ENCODE measurements around the gene FOXP2.
"Not testable (repeated sequence)": the region's sequence is repeated elsewhere in the genome, so short reads cannot be mapped to it uniquely, and the experiment has no call there.

FOXP2 gene

DNA sequence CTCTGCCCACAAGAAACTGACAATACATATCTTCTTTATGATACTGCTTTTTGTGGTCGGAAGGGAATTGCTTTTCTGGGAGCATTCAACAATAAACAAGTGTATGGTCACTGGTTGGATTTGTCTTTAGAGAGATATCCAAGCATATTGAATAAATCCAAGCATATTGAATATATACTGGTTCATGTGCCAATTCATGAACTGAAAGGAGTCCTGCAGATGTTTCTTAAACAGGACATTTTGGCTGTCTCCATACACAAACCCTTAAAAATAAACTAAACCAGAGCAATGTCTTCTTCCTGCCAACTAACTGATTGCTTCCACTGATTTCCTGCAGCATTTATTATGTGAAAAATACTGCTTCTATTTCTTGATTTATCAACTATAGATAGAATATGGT, 173.9 kb downstream of the FOXP2 start:
- Histone ChIP-seq H3K27ac (ENCODE audit: insufficient read depth in 1 of 2, low read depth in 1 of 2, low read length in 2 of 2, poor library complexity in 1 of 2, severe bottlenecking in 2 of 2) (no peak overlapping the region), H3K27me3 (replicated peaks in 2 of 5; ENCODE audit: control insufficient read depth in 4 of 5, insufficient read depth in 5 of 5, low read length in 4 of 5) (no peaks in the 10 kb centered on the region), H3K36me3 (ENCODE audit: control insufficient read depth in 4 of 4, insufficient read depth in 4 of 4, low read length in 3 of 4) (no peaks in the 10 kb centered on the region), H3K4me3 (ENCODE audit: control insufficient read depth in 1 of 7, extremely low read depth in 1 of 7, insufficient read depth in 4 of 7, low read depth in 2 of 7, low read length in 6 of 7) (no peak overlapping the region), H3K4me1 (ENCODE audit: control extremely low read depth in 1 of 4, control insufficient read depth in 4 of 4, insufficient read depth in 4 of 4, low read length in 3 of 4) (no peaks in the 10 kb centered on the region), H3K9me3 (ENCODE audit: control extremely low read depth in 1 of 5, control insufficient read depth in 4 of 5, insufficient read depth in 2 of 5, low read depth in 1 of 5, low read length in 4 of 5) (no peaks in the 10 kb centered on the region)
- DNase-seq: no peak
- no CpG with 5 or more reads among the region's 1 CpG for WGBS (ENCODE audit: insufficient coverage)
- POLR2A ChIA-PET: no interaction called here
- CTCF ChIA-PET: no interaction called here

DNA sequence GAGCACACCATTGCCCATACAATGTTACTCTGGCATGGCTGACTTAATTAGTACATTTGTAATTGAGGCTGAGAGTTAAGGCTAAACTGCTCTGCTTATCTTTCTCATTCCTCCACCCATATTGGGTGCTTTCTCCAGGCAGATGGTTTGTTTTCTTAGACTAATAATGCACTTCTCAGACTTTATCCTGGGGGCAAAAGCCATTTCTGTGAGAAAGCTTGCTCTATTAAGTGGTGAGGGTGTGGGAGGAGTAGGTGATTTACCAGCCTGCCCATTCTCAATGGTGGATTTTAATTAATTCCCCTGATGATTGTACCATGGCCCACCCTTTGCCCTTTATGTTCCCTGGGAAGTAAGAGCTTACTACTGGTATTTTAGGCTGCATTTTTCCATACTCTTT, 174.8 kb downstream of the FOXP2 start:
- no peak overlapping the region for H3K4me3 ChIP-seq (ENCODE audit: control insufficient read depth in 1 of 7, extremely low read depth in 1 of 7, insufficient read depth in 4 of 7, low read depth in 2 of 7, low read length in 6 of 7)
- H3K27me3 ChIP-seq (replicated peaks in 2 of 5; ENCODE audit: control insufficient read depth in 4 of 5, insufficient read depth in 5 of 5, low read length in 4 of 5): no peaks in the 10 kb centered on the region
- no peaks in the 10 kb centered on the region for H3K4me1 ChIP-seq (ENCODE audit: control extremely low read depth in 1 of 4, control insufficient read depth in 4 of 4, insufficient read depth in 4 of 4, low read length in 3 of 4)
- H3K9me3 ChIP-seq (ENCODE audit: control extremely low read depth in 1 of 5, control insufficient read depth in 4 of 5, insufficient read depth in 2 of 5, low read depth in 1 of 5, low read length in 4 of 5): no peaks in the 10 kb centered on the region
- DNase-seq: no peak
- ChIA-PET POLR2A (no interaction called here), CTCF (no interaction called here)
- H3K36me3 ChIP-seq (ENCODE audit: control insufficient read depth in 4 of 4, insufficient read depth in 4 of 4, low read length in 3 of 4): no peaks in the 10 kb centered on the region
- H3K27ac ChIP-seq (ENCODE audit: insufficient read depth in 1 of 2, low read depth in 1 of 2, low read length in 2 of 2, poor library complexity in 1 of 2, severe bottlenecking in 2 of 2): no peak overlapping the region

DNA sequence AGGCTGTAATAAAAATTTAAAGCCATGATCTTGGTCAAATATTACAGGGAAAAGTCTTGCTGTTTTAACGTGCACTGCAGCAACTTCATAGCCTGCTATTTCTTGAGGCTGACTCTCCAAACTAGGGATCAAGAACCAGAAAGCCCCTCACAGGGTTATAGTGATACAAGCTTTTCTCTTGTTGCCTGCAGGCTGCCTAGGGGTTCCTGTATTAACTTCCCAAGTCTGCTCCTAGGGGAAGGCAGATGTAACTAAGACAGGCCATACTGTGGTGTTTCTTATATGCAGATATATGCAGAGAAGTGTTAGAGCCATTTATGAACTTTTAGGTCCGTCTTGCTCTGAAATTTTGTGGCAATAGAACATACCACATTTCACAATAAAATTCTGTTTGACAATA, 175.7 kb downstream of the FOXP2 start:
- Histone ChIP-seq H3K9me3 (ENCODE audit: control extremely low read depth in 1 of 5, control insufficient read depth in 4 of 5, insufficient read depth in 2 of 5, low read depth in 1 of 5, low read length in 4 of 5) (no peaks in the 10 kb centered on the region), H3K4me1 (ENCODE audit: control extremely low read depth in 1 of 4, control insufficient read depth in 4 of 4, insufficient read depth in 4 of 4, low read length in 3 of 4) (no peaks in the 10 kb centered on the region)

DNA sequence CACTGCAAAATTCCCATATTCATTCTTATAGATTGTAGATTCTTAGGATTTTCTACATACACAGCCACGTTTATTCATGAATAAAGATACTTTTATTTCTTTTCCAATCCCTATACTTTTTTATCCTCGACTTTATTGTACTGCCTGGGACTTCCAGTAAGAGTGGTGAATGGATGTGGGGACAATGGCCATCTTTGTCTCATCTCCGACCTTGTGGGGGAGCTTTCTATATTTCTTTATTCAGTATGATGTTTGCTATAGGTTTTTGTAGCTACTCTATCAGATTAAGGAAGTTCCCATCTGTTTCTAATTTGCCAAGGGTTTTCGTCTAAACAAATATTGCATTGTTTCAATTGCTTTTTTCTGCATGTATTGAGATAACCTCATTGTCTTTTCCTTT, 184.3 kb downstream of the FOXP2 start:
- DNase-seq: no peak
- WGBS (ENCODE audit: insufficient coverage): no CpG with 5 or more reads among the region's 4 CpGs
- Histone ChIP-seq H3K27me3 (replicated peaks in 2 of 5; ENCODE audit: control insufficient read depth in 4 of 5, insufficient read depth in 5 of 5, low read length in 4 of 5) (no peaks in the 10 kb centered on the region), H3K4me1 (ENCODE audit: control extremely low read depth in 1 of 4, control insufficient read depth in 4 of 4, insufficient read depth in 4 of 4, low read length in 3 of 4) (no peaks in the 10 kb centered on the region), H3K27ac (ENCODE audit: insufficient read depth in 1 of 2, low read depth in 1 of 2, low read length in 2 of 2, poor library complexity in 1 of 2, severe bottlenecking in 2 of 2) (no peak overlapping the region), H3K36me3 (ENCODE audit: control insufficient read depth in 4 of 4, insufficient read depth in 4 of 4, low read length in 3 of 4) (no peaks in the 10 kb centered on the region), H3K4me3 (ENCODE audit: control insufficient read depth in 1 of 7, extremely low read depth in 1 of 7, insufficient read depth in 4 of 7, low read depth in 2 of 7, low read length in 6 of 7) (no peak overlapping the region), H3K9me3 (ENCODE audit: control extremely low read depth in 1 of 5, control insufficient read depth in 4 of 5, insufficient read depth in 2 of 5, low read depth in 1 of 5, low read length in 4 of 5) (no peaks in the 10 kb centered on the region)
- ChIA-PET CTCF (no interaction called here), POLR2A (no interaction called here)

More for the DNA sequence above, 175.7 kb downstream of the FOXP2 start:
- Histone ChIP-seq H3K36me3 (ENCODE audit: control insufficient read depth in 4 of 4, insufficient read depth in 4 of 4, low read length in 3 of 4) (no peaks in the 10 kb centered on the region), H3K27me3 (replicated peaks in 2 of 5; ENCODE audit: control insufficient read depth in 4 of 5, insufficient read depth in 5 of 5, low read length in 4 of 5) (no peaks in the 10 kb centered on the region), H3K27ac (ENCODE audit: insufficient read depth in 1 of 2, low read depth in 1 of 2, low read length in 2 of 2, poor library complexity in 1 of 2, severe bottlenecking in 2 of 2) (no peak overlapping the region), H3K4me3 (ENCODE audit: control insufficient read depth in 1 of 7, extremely low read depth in 1 of 7, insufficient read depth in 4 of 7, low read depth in 2 of 7, low read length in 6 of 7) (no peak overlapping the region)
- 89% methylated on average over 1 of the region's 2 CpGs for WGBS (ENCODE audit: insufficient coverage)
- no peak for DNase-seq
- ChIA-PET CTCF (no interaction called here), POLR2A (no interaction called here)

DNA sequence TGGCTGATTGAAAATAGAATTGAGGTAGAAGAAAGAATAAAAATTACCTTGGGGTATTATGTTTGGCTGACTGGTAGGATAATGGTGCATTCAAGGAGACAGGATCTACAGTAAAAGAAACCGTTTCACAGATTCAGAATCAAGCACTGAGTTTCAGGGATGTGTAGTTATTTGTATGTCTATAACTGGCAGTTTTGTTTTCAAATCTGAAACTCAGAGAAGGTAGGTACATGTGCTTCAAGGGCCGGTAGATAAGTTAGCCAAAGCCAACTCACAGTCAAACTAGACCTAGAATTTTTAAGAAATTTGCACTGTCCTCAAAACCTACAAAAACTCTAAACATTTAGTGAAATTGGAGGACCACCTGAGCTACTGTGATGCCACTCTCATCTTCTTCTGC, 191.5 kb downstream of the FOXP2 start:
- H3K27ac ChIP-seq (ENCODE audit: insufficient read depth in 1 of 2, low read depth in 1 of 2, low read length in 2 of 2, poor library complexity in 1 of 2, severe bottlenecking in 2 of 2): no peak overlapping the region
- POLR2A ChIA-PET: no interaction called here
- no peaks in the 10 kb centered on the region for H3K4me1 ChIP-seq (ENCODE audit: control extremely low read depth in 1 of 4, control insufficient read depth in 4 of 4, insufficient read depth in 4 of 4, low read length in 3 of 4)
- CTCF ChIA-PET: no interaction called here
- no peak for DNase-seq
- H3K27me3 ChIP-seq (replicated peaks in 2 of 5; ENCODE audit: control insufficient read depth in 4 of 5, insufficient read depth in 5 of 5, low read length in 4 of 5): no peaks in the 10 kb centered on the region
- no peaks in the 10 kb centered on the region for H3K36me3 ChIP-seq (ENCODE audit: control insufficient read depth in 4 of 4, insufficient read depth in 4 of 4, low read length in 3 of 4)
- WGBS (ENCODE audit: insufficient coverage): 88% methylated on average over 1 of the region's 2 CpGs
- H3K4me3 ChIP-seq (ENCODE audit: control insufficient read depth in 1 of 7, extremely low read depth in 1 of 7, insufficient read depth in 4 of 7, low read depth in 2 of 7, low read length in 6 of 7): no peak overlapping the region
- no peaks in the 10 kb centered on the region for H3K9me3 ChIP-seq (ENCODE audit: control extremely low read depth in 1 of 5, control insufficient read depth in 4 of 5, insufficient read depth in 2 of 5, low read depth in 1 of 5, low read length in 4 of 5)

DNA sequence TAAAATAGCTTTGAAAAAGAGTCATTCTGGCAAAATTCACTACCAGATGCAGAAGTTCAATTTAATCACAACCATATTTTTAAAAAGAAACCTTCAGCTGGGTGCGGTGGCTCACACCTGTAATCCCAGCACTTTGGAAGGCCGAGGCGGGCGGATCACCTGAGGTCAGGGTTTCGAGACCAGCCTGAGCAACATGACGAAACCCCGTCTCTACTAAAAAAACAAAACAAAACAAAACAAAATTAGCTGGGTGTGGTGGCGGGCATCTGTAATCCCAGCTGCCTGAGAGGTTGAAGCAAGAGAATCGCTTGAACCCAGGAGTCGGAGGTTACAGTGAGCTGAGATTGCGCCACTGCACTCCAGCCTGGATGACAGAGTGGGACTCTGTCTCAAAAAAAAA, 194.2 kb downstream of the FOXP2 start:
- H3K4me1 ChIP-seq (ENCODE audit: control extremely low read depth in 1 of 4, control insufficient read depth in 4 of 4, insufficient read depth in 4 of 4, low read length in 3 of 4); CTCF ChIA-PET; H3K27me3 ChIP-seq (replicated peaks in 2 of 5; ENCODE audit: control insufficient read depth in 4 of 5, insufficient read depth in 5 of 5, low read length in 4 of 5); H3K4me3 ChIP-seq (ENCODE audit: control insufficient read depth in 1 of 7, extremely low read depth in 1 of 7, insufficient read depth in 4 of 7, low read depth in 2 of 7, low read length in 6 of 7); H3K36me3 ChIP-seq (ENCODE audit: control insufficient read depth in 4 of 4, insufficient read depth in 4 of 4, low read length in 3 of 4); DNase-seq; H3K9me3 ChIP-seq (ENCODE audit: control extremely low read depth in 1 of 5, control insufficient read depth in 4 of 5, insufficient read depth in 2 of 5, low read depth in 1 of 5, low read length in 4 of 5); H3K27ac ChIP-seq (ENCODE audit: insufficient read depth in 1 of 2, low read depth in 1 of 2, low read length in 2 of 2, poor library complexity in 1 of 2, severe bottlenecking in 2 of 2); POLR2A ChIA-PET: not testable (repeated sequence)
- WGBS (ENCODE audit: insufficient coverage): 100% methylated on average over 2 of the region's 11 CpGs

DNA sequence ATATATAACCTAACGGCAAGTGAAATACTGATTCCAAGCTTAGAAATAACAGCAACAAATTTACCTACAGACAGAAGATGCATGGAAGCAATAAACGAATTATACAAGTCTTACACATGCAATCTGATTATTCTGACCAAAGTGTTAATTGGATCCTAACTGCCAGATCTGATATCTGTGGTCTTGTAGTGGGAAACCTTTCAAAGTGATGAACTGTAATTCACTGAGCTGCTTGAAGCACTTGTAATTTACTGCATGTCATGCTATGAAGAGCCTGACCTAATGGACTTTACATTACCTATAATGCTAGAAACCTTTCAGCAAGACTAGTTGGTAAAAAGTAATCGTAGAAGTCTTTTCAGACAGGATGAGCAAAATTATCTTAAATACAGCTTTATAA, 205.6 kb downstream of the FOXP2 start:
- no peak overlapping the region for H3K4me3 ChIP-seq (ENCODE audit: control insufficient read depth in 1 of 7, extremely low read depth in 1 of 7, insufficient read depth in 4 of 7, low read depth in 2 of 7, low read length in 6 of 7)
- CTCF ChIA-PET: no interaction called here
- no peak overlapping the region for H3K27ac ChIP-seq (ENCODE audit: insufficient read depth in 1 of 2, low read depth in 1 of 2, low read length in 2 of 2, poor library complexity in 1 of 2, severe bottlenecking in 2 of 2)
- no peaks in the 10 kb centered on the region for H3K27me3 ChIP-seq (replicated peaks in 2 of 5; ENCODE audit: control insufficient read depth in 4 of 5, insufficient read depth in 5 of 5, low read length in 4 of 5)
- no peaks in the 10 kb centered on the region for H3K9me3 ChIP-seq (ENCODE audit: control extremely low read depth in 1 of 5, control insufficient read depth in 4 of 5, insufficient read depth in 2 of 5, low read depth in 1 of 5, low read length in 4 of 5)
- DNase-seq: no peak
- POLR2A ChIA-PET: no interaction called here
- no peaks in the 10 kb centered on the region for H3K4me1 ChIP-seq (ENCODE audit: control extremely low read depth in 1 of 4, control insufficient read depth in 4 of 4, insufficient read depth in 4 of 4, low read length in 3 of 4)
- WGBS (ENCODE audit: insufficient coverage): 100% methylated on average over 1 of the region's 3 CpGs
- H3K36me3 ChIP-seq (ENCODE audit: control insufficient read depth in 4 of 4, insufficient read depth in 4 of 4, low read length in 3 of 4): no peaks in the 10 kb centered on the region

DNA sequence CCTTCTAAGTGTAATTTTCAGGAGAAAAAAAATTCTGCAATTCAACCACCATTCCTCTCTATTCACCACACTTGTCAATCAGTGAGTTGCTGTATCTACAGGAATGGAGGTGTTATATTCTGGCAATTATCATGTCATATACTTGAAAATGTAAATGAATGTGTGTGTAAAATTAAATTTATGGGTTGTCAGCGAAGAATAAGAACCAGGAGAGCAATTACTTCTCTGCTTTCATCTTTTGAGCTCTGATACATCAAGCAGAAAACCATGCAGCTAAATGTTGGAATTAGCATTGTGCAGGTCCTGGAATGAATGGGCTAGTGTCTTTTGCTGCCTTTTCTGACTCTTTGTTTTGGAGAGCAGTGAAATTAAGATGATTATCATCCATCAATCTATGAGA, 207.6 kb downstream of the FOXP2 start:
- no peak overlapping the region for H3K27ac ChIP-seq (ENCODE audit: insufficient read depth in 1 of 2, low read depth in 1 of 2, low read length in 2 of 2, poor library complexity in 1 of 2, severe bottlenecking in 2 of 2)
- no peak for DNase-seq
- no peaks in the 10 kb centered on the region for H3K4me1 ChIP-seq (ENCODE audit: control extremely low read depth in 1 of 4, control insufficient read depth in 4 of 4, insufficient read depth in 4 of 4, low read length in 3 of 4)
- no peaks in the 10 kb centered on the region for H3K36me3 ChIP-seq (ENCODE audit: control insufficient read depth in 4 of 4, insufficient read depth in 4 of 4, low read length in 3 of 4)
- ChIA-PET CTCF (interaction anchor here (1.3 kb wide), 1 partner anchor 18 kb away, joined by 3 read pairs; no protein-coding TSS in a partner anchor), POLR2A (no interaction called here)
- H3K27me3 ChIP-seq (replicated peaks in 2 of 5; ENCODE audit: control insufficient read depth in 4 of 5, insufficient read depth in 5 of 5, low read length in 4 of 5): no peaks in the 10 kb centered on the region
- H3K9me3 ChIP-seq (ENCODE audit: control extremely low read depth in 1 of 5, control insufficient read depth in 4 of 5, insufficient read depth in 2 of 5, low read depth in 1 of 5, low read length in 4 of 5): no peaks in the 10 kb centered on the region
- H3K4me3 ChIP-seq (ENCODE audit: control insufficient read depth in 1 of 7, extremely low read depth in 1 of 7, insufficient read depth in 4 of 7, low read depth in 2 of 7, low read length in 6 of 7): no peak overlapping the region
- WGBS (ENCODE audit: insufficient coverage): 100% methylated on average over 1 of the region's 1 CpG
